Forelimb muscle (tissue), 1 donor: ENCODE results near the gene RASSF10. TPM values are rescaled to one million over a fixed set of nuclear protein-coding genes. Genes with fewer than 3 reads are reported as not detected.
"Not testable (repeated sequence)": the region's sequence is repeated elsewhere in the genome, so short reads cannot be mapped to it uniquely, and the experiment has no call there.

Experiments
- DNase-seq: peaks from one replicate; pipeline ENCODE4 v3.0.0-alpha.2; 2013; ENCODE audit warnings: low read depth
- polyA plus RNA-seq: library from polyadenylated mRNA; unstranded; fragments of 120-200 nt; gene quantifications from one replicate; pipeline ENCODE4 v1.2.1, GENCODE V29; 2013; ENCODE audit not compliant: insufficient read length

Gene RASSF10
- polyA plus RNA-seq, 1 donor = 0.35 TPM

DNA sequence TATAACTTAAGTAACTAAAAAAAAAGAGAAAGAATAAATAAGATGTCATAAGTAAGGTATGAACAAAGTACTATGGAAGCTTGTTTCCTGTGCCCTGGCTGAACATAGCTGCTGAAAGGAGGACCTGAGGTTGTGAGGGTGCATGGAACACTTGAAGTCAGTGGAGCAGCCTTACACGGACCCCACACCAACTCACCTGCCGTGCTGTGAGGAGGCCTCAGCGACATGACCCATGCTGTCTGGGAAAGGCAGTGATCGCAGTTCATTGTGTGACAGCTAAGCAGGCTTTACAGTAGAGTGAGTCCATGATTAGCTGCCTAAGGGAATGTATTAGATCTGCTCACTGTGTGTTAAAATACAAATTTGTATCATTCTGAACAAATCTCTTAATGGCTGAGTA, 17.6 kb downstream of the RASSF10 start:
- DNase-seq = no peak

DNA sequence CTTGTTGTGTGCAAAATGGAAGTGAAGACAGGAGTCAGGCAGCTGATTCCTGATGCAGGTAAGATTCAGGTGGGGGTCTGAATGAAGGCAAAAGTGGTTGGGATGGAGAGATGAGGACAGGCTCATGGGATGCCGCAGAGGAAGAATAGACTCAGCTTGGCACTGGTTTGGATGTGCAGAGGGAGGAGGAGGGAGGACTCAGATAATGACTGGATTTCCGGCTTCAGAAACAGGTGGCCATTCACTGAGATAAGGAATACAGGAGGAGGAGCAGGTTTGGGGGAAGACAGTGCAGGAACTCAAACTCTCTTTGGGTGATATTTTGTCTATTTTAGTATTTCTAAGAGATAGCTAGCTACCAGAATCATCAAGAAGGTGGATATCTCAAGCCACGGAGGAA, 19.2 kb downstream of the RASSF10 start:
- no peak for DNase-seq

DNA sequence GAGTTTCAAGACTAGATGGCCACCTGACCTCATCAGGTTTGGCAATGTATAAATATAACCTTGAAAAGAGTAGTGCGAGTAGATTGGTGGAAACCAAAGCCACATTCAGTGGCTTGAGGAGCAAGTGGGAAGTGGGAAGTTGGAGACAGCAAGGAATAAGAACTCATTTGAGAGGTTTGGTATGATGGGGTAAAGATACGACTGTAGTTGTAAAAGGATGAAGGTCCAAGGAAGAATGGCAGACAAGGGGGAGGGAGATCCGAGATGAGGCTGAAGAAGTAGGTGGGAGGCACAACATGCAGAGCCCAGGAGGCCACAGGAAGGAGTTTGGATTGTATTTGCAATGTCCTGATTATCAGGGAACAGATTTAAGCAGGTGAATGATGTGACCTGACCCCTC, 20.8 kb downstream of the RASSF10 start:
- no peak for DNase-seq

DNA sequence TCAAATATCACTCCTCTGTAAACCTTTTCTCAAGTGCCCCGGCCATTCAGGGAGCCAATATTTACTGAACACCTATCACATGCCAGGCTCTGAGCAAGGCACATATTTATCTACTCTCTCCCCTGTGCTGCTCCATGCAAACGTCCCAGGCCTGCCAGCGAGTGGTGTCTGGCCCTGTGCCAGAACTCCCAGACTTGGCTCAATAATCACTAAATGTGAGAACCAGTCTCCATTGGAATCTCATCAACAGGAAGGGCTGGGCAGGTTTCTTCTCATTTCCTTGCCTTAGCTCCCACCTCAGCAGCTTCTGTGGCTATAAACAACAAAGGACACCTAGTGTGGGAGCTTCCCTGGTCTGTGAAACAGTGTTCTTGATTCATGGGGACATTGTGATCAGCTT, 21.7 kb downstream of the RASSF10 start:
- no peak for DNase-seq

DNA sequence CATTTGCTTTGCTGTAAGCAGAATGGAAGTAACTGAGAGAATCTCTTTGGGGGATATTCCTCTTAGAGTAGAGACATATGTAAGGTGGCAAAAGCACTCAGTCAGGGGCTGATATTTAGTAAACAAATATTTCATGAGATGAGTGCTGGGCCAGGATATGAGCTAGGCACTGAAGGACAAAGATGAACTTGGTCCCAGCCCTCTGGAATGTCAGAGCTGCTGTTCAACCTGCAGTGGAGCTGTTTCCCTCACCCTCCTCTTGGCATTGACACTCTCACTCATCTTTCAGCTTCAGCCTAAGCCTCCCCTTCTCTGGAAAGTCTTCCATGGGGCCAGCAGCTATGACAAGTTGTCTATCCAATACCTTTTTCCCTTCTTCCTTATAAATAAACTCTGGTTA, 22.2 kb downstream of the RASSF10 start:
- no peak for DNase-seq

DNA sequence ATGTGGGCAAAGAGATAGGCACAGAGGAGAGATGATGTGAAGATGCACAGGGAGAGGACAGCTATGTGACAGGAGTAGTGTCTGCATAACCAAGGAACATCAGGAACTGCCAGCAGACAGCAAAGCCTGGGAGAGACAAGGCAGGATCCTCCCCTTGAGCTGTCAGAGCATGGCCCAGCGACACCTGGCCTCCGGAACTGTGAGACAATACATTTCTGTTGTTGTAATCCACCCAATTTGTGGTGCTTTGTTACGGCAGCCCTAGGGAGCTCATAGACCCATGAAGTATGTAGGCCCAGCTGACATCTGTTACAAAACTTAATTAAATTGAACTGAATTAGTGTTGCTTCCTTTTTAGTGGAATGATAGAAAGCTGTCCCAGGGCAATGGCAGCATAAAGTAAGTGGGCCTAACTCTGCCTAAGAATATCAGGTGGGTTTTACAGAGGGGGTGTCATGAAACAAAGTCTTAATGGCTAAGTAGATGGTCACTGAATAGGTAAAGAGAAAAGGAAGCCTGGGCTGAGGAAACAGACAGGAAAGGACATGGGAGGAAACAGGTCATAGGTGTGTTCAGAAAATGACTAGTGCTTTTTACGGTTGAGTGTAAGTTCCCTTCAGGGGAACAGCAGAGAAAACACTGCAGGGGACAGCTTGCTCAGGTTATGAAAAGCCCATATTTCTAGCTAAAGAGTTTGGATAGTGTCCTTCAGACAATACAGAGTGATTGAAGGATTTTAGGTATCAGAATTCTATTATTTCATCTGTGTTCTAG, 24.8 kb downstream of the RASSF10 start:
- DNase-seq = no peak

DNA sequence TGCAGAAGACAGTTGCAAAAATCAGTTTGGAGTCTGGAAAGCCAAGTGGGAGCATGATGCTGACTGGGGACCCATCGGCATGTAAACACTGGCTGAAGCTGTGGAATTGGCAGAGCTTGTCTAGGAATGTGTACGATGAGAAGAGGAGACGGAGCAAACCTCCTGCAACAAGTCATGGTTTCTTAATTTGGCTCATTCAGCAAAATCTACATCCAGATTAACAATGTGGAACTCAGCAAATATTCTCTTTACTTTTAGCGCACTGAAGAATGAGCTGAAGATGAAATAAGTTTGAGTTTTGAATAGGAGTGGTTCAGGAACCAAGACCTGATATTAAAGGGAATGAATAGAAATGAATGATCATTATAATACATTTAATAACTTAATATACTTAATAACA, 26.6 kb downstream of the RASSF10 start:
- no peak for DNase-seq

DNA sequence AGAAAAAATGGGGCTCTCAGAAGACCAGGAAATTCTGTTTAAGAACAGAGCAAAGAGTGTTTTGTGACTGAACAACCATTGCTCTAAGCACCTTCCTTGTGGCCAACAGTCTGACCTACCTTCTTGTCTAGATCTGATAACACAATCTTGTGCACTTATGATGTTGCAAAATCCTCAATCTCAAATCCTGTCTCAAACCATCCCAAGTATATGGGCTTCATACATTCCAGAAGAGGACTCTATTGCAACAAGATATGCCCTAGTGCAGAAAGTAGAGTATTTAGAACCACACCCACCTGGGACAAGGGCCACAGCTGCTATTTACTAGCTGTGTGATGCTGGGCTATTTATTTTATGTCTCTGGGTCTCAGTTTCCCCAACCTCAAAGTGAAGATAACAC, 27.1 kb downstream of the RASSF10 start:
- DNase-seq = no peak

DNA sequence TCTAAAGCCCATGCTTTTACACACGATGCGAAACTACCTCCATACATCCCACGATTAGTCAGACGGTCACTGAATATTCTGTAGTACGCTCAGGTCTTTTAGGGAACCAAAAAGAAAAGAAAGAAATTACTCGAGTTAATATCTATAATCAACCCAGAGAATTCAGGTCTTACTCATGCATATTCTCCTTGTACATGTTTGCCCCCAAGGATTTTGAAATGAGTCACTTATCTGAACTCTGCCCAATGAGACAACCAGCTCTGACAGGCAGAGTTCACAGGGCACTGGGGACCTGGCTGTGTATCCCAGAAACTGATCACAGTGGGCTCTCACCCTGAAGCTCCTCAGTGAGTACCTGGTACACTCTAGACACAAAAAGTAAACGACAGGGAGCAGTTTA, 29.2 kb downstream of the RASSF10 start:
- DNase-seq = no peak

DNA sequence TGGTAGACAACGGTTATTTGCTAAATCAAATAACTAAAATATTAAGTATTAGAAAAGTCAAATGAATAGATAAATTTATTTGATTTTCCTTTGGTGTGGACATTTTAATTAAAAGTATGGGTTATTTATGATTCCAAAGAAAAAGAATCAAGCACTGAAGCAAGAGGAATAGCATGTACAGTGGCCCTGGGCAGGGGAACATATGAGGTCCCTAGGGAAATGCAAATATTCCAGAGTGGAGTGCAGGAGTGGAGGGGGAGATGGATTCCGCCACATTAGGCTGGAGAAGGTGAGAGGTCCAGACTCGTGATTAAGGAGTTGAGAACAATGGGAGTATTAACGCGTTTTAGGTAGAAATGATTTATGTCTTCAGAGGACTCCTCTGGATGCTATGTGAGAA, 30.0 kb downstream of the RASSF10 start:
- no peak for DNase-seq

DNA sequence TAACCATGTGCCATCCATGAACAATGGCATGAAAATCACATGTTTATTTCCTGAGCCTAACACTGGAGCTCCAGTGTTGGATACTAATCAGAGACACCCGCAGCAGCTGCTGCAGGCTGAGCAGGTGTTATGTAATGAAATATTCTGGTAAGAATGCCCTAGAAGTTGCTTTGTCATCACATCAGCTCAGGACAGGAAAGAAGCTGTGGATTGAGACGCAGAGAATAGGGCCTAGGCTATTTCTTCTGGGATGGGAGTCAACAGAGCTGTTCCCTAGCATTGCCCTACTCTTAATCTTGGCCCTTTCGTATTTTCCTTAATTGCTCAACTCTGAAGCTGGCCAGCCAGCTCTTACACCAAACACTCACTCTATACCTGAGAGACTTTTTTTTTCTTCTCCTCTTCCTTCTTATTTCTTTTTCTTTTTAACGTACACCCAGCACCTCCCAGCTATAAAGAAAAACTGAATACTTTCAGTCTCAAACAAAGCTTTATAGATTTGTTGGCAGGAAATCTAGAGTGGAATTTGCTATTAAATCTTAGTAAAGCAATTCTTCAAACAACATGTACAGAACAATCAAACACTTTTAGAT, 31.9 kb downstream of the RASSF10 start:
- no peak for DNase-seq

DNA sequence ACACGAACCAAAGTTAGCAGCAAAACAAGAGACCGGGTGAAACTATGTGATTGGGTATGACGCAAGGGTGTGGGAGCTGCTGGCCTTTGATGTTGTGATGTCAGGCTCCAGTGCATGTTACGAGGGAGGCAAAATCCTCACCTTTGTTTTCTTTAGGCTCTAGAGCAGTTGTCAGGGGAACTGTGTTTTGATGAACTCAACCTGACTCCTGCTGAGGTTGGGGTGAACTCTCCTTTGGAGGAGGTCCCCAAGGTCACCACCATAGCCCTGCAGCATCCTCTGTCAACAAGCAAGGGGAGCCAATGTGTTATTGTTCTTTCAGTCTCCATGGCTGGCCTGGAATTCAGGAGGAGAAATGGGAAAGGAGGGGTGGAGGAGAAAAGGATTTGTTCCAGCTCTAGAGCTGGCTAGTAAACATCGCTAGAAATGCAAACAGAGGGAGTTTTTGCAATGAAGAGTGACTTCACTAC, 33.8 kb downstream of the RASSF10 start:
- DNase-seq = no peak

DNA sequence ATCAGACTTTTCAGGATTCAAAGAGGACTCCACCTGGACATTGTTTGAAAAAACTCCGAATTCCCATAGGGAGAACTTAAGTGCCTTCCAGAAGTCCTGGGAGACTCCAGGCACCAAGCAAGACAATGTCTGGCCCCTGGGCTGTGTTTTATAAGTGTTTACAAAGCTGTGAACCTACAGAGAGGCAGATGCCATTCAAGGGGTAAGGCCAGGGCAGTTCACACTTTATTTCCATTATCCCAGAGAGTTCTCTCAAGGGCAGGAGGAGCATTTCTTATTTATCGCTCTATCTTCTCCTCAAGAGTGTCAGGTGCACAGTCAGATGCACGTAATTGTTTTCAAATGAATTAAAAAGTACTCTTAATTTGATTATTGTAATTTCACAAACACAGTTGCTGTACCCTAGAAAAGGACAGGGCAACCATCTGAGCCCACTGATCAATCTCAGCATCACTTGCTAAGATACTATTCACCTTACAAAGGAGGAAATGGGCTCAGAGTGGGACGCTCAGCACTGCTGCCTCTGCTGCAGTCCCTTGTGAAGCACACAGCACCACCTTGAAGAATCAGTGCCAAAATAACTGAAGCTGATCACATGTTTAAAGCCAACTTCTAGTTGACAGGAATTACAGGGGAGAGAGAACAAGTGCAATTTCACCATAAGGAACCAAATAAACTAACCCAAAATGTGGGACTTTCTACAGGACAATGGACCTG, 35.0 kb downstream of the RASSF10 start:
- no peak for DNase-seq

DNA sequence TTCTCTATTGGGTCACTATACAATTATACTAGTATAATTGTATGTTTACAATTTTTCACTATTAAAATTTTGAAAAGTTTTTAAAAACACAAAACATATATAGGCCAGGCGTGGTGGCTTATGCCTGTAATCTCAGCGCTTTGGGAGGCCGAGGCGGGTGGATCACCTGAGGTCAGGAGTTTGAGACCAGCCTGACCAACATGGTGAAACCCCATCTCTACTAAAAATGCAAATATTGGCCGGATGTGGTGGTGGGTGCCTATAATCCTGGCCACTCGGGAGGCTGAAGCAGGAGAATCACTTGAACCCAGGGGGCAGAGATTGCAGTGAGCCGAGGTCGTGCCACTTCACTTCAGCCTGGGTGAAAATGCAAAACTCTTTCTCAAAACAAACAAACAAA, 36.0 kb downstream of the RASSF10 start:
- not testable (repeated sequence) for DNase-seq

DNA sequence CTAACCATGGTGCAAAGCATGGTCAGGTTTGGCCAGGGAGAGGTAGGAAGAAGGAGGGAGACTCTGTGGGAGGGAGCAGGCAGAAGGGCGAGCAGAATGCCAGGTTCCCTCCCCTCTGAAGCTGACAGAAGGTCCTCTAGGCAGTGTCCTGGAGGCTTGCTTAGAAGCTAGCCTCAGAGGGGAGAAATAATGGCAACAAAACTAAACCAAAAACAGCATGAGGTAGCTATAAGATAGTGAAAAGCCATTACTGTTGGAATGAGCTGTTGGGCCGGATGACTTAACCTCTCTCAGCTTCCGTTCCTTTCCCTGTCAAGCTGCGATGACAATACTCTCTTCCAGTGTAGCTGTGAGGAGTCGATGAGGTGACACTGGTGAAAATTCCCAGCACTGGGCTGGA, 36.6 kb downstream of the RASSF10 start:
- no peak for DNase-seq

DNA sequence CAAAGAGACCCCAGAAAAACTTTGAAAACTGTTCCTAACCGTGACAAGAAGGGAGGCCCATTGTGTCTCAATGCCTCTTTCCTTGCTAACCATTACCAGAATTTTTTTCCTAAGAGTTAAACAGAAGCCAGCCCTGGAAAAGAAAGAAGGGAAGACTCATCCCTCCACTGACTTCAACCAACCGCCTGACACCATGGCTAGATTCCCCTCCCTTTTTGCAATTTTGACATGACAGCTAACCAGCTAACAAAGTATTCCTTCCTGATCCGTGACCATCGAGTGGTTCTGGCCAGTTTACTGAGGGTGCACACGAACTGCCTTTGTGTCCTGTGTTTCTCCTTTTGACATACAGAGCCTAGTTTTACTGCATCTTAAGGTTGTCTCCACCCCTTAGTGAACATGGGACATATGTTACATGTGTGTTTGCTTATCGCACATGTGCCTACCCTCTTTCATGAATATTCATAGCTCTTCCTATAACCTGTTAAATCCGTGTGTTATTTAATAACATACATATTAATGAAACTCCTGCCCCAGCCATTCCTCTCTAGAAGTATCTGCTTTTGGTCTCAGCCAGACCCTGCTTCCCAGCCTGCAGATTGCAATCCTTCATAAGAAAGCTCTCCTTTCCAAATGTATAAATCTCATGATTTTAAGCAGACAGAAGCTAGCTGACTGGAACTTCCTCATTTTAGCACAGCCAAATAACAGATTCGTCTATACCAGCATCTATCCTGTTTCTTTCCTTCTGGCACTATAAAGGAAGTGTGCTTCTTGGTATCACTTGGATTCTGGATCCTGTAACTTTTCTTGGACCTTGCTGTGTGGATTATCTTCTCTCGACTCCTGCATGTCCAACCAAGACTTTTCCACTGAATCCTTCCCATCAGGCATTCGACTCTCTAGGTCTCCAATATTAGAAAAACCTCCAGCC, 37.8 kb downstream of the RASSF10 start:
- DNase-seq = no peak

DNA sequence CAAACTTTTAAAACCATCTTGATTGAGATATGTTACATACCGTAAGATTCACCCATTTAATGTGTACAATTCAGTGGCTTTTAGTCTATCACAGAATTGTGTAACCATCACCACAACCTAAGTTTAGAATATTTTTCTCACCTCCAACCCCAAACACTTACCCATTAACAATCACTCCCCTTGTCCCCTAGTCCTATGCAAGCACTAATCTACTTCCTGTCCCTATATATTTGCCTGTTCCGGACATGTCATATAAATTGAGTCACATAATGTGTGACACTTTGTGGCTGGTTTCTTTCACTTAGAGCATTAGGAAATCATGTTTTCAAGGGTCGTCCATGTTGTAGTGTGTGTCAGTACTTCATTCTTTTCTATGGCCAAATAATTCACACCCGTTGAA, 38.8 kb downstream of the RASSF10 start:
- no peak for DNase-seq

DNA sequence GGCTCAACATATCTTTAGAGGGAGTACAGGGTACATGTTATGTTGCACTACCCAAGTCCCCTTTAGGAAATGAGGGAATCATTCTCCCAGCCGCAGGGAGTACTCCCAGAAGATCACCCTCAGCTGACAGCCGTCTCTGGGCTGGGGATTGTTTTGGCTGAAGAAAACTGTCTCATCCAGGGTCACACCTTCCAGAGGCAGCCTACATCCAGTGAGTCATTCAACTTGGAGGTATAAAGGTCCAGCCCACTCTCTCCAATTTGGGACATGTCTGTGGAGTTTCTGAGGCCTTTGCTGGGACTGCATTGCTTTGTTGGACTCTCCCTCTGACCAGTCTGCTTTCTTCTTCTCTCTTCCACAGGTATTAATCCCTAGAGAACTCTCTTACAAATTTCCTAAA, 42.1 kb downstream of the RASSF10 start:
- no peak for DNase-seq

DNA sequence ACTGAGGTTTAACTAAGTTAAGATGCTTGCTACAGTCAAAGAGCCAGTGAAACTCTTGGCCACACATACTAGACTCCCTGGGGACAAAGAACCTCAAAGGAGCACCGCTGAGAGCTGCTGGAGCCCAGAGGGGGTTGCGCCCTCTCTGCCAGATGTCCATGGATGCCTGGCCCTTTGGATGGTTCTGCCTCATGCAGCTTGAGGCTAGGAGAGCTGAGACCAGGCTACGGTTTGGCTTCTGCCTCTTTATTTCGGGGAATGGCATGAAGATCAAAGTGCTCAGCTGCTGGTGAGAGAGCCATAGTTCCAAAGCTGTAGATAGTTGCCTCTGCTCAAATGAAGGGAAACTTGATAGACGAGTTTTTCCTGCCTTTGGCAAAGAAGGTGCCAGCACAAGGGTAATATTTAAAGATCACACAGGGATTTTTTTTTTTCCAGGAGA, 43.0 kb downstream of the RASSF10 start:
- DNase-seq = no peak

DNA sequence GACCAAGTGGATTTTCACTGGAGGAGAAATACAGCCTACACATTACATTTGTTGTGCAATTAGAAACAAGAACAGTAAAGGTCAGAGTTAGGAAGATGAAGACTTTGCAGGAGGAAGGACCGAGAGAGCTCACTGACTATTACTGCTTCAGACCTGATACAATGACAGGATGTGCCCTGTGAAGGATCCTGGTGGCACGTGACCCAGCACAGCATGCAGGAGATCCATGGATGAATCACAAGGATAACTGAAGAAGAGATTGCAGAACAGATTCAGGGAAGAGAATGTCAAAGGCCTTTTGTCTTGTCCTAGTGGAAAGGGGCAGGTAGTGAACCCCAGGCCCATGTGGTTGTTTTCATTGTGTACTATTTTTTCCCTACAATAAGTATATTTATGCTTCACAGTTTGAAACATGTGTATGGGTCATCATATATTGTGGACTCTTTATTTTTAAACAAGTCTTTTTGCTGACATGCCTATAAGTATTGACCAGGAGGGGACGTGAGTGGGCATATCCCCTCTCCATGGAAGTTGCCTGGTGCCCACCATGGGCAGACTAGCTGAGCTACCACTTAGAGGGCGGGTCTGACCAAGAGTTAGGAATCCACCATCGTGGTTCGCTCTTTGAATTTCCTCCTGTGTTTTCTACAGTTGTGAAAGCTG, 44.3 kb downstream of the RASSF10 start:
- DNase-seq = no peak

DNA sequence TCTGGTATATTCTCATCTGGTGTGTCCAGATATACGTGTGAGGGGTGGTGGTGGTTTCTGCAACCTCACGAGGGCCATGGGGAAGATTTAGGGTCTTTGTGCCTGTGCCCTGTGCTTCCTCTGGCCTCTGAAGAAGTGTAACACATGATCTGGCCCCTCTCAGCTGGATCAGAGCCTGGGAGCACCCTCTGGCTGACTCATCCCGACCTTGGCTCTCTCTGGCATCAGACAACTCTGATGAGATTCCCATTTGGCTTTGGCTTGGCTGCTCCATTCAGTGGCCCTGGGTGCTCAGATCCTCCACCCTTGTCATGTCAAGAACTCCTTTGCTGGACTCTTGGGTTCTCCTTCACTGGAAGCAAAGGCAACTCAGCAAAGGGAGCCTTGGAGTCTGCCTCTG, 45.2 kb downstream of the RASSF10 start:
- no peak for DNase-seq
